ENCODE measurements around the gene SNX27. TPM values are rescaled to one million over a fixed set of nuclear protein-coding genes. Genes with fewer than 3 reads are reported as not detected.

Gene SNX27
- polyA plus RNA-seq, 3 donors = 40.1 to 57.1 (median 47.6) TPM

GRCh38 chr1:151702936-151703335 lies 91.1 kb downstream of the SNX27 start:
- Mint-ChIP-seq H3K4me1 (peaks cover 15% of the 10 kb centered on the region), H3K4me3 (no peak overlapping the region), H3K9me3 (no peaks in the 10 kb centered on the region), H3K27ac (peak overlapping the region in 2 of 7 donors; percentile 20 to 54), H3K36me3 (peaks cover 31 to 34% of the 10 kb centered on the region in 2 donors), H3K27me3 (ENCODE audit: low read depth in 3 of 3) (peaks cover 0 to 5% (median 1%) of the 10 kb centered on the region in 3 donors)
- intact Hi-C loops (cut with micrococcal nuclease) = no loop called here
- no peak for TF ChIP-seq CTCF (IDR thresholded peaks at IDR 0.05)
- no peak overlapping the region for H3K4me2 ChIP-seq (replicated peaks; ENCODE audit: extremely low read depth, low read length, poor library complexity, severe bottlenecking)
- no peak for DNase-seq
- no peak overlapping the region for H3K27ac ChIP-seq (ENCODE audit: low read depth in 1 of 2, low read length in 2 of 2)
- 45% methylated on average over 7 of the region's 8 CpGs for WGBS (ENCODE audit: insufficient coverage)
- peaks cover 0 to 5% of the 10 kb centered on the region in 2 donors for H3K4me1 ChIP-seq (ENCODE audit: control insufficient read depth in 1 of 2, insufficient read depth in 2 of 2, low read length in 2 of 2)
- H3K27me3 ChIP-seq (ENCODE audit: control insufficient read depth in 2 of 2, insufficient read depth in 2 of 2, low read length in 2 of 2) = no peaks in the 10 kb centered on the region
- no peak overlapping the region for H2AFZ ChIP-seq (ENCODE audit: insufficient read depth, low read depth, low read length, poor library complexity, severe bottlenecking)
- no peaks in the 10 kb centered on the region for H3K9me3 ChIP-seq (replicated peaks in 1 of 2; ENCODE audit: control insufficient read depth in 1 of 2, insufficient read depth in 1 of 2, low read length in 2 of 2)
- no peak overlapping the region for H3K4me3 ChIP-seq (replicated peaks in 1 of 3; ENCODE audit: low read depth in 2 of 3, low read length in 3 of 3)
- H3K79me2 ChIP-seq (ENCODE audit: insufficient read depth, low read length) = no peaks in the 10 kb centered on the region
- peak overlapping the region; percentile 15 for H3K9ac ChIP-seq (ENCODE audit: insufficient read depth, low read length, poor library complexity, severe bottlenecking)
- peaks cover 41 to 43% of the 10 kb centered on the region in 2 donors for H3K36me3 ChIP-seq (replicated peaks in 1 of 2; ENCODE audit: control insufficient read depth in 1 of 2, insufficient read depth in 2 of 2, low read length in 2 of 2)
- H4K20me1 ChIP-seq (ENCODE audit: insufficient read depth, low read length) = peaks cover 6% of the 10 kb centered on the region

- Histone ChIP-seq H3K27me3 (ENCODE audit: control insufficient read depth in 2 of 2, insufficient read depth in 2 of 2, low read length in 2 of 2) (no peaks in the 10 kb centered on the region), H3K9me3 (replicated peaks in 1 of 2; ENCODE audit: control insufficient read depth in 1 of 2, insufficient read depth in 1 of 2, low read length in 2 of 2) (no peaks in the 10 kb centered on the region), H3K27ac (ENCODE audit: low read depth in 1 of 2, low read length in 2 of 2) (no peak overlapping the region), H3K4me2 (replicated peaks; ENCODE audit: extremely low read depth, low read length, poor library complexity, severe bottlenecking) (no peak overlapping the region), H3K79me2 (ENCODE audit: insufficient read depth, low read length) (no peaks in the 10 kb centered on the region), H3K4me3 (replicated peaks in 1 of 3; ENCODE audit: low read depth in 2 of 3, low read length in 3 of 3) (no peak overlapping the region), H3K4me1 (ENCODE audit: control insufficient read depth in 1 of 2, insufficient read depth in 2 of 2, low read length in 2 of 2) (peaks cover 0 to 5% of the 10 kb centered on the region in 2 donors), H2AFZ (ENCODE audit: insufficient read depth, low read depth, low read length, poor library complexity, severe bottlenecking) (no peak overlapping the region), H3K9ac (ENCODE audit: insufficient read depth, low read length, poor library complexity, severe bottlenecking) (no peak overlapping the region), H4K20me1 (ENCODE audit: insufficient read depth, low read length) (peaks cover 3% of the 10 kb centered on the region), H3K36me3 (replicated peaks in 1 of 2; ENCODE audit: control insufficient read depth in 1 of 2, insufficient read depth in 2 of 2, low read length in 2 of 2) (peaks cover 32 to 34% of the 10 kb centered on the region in 2 donors)
- WGBS (ENCODE audit: insufficient coverage) = 55% methylated on average over 8 of the region's 17 CpGs
- Mint-ChIP-seq H3K4me3 (no peak overlapping the region), H3K4me1 (peaks cover 15% of the 10 kb centered on the region), H3K27ac (peak overlapping the region in 1 of 7 donors; percentile 20), H3K27me3 (ENCODE audit: low read depth in 3 of 3) (peaks cover 0 to 5% (median 1%) of the 10 kb centered on the region in 3 donors), H3K9me3 (no peaks in the 10 kb centered on the region), H3K36me3 (peaks cover 23 to 26% of the 10 kb centered on the region in 2 donors)
- intact Hi-C loops (cut with micrococcal nuclease) = no loop called here
- TF ChIP-seq CTCF (IDR thresholded peaks at IDR 0.05) = no peak
- no peak for DNase-seq
Observed at GRCh38 chr1:151703813-151704212, 92.0 kb downstream of the SNX27 start.
